Activated CD8-positive, alpha-beta memory T cell treated with anti-CD3 and anti-CD28 coated beads, Interleukin-2, amount 50 U/mL, for 48 hours (primary cell): ENCODE data around the gene FAM9A.
"Not testable (repeated sequence)": the region's sequence is repeated elsewhere in the genome, so short reads cannot be mapped to it uniquely, and the experiment has no call there.

Experiments used
- DNase-seq: peaks from one replicate; pipeline ENCODE4 v3.0.0-alpha.2; 2020

FAM9A gene

DNA sequence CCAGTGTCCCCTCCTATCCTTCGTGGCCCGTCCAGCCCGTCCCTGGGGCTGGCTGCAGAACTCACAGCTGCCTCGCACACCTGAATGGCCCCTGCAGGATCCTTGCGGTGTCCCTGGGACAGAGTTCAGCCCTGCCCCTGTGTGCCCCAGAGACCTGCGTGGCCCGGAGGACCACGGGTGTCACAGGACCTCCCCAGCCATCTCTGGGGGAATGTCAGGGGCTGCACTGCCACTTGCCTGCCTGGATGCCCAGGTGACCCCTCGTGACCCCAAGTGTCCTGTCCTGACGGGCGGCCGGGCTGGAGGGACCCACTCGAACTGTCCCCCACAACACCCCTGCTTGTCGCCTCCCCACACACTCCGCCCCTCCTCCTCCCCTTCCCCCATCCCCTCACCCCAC lies 832 bp downstream of the FAM9A start:
- not testable (repeated sequence) for DNase-seq

DNA sequence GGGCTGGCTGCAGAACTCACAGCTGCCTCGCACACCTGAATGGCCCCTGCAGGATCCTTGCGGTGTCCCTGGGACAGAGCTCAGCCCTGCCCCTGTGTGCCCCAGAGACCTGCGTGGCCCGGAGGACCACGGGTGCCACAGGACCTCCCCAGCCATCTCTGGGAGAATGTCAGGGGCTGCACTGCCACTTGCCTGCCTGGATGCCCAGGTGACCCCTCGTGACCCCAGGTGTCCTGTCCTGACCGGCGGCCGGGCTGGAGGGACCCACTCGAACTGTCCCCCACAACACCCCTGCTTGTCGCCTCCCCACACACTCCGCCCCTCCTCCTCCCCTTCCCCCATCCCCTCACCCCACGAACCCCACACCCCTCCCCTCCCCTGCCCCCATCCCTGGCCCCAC lies 1.9 kb downstream of the FAM9A start:
- not testable (repeated sequence) for DNase-seq

DNA sequence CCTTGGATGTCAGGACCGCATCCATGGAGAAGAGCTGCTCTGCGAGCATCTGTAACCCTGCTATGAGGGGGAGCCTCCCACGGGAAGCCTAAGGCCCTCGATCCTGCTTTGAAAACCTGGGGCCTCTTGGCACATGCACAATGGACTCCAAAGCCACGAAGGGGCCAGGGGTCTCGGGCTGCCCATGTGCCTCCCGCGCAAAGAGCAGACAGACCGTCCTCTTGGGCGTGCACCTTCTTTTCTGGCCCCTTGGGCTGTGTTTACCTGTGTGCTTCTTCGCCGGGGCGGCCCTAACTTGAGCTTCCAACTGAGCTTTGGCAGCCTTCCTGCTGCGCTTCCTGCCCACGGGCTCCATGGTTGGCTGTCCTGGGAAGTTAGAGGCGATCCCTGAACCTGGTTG lies 2.5 kb downstream of the FAM9A start:
- DNase-seq: not testable (repeated sequence)

DNA sequence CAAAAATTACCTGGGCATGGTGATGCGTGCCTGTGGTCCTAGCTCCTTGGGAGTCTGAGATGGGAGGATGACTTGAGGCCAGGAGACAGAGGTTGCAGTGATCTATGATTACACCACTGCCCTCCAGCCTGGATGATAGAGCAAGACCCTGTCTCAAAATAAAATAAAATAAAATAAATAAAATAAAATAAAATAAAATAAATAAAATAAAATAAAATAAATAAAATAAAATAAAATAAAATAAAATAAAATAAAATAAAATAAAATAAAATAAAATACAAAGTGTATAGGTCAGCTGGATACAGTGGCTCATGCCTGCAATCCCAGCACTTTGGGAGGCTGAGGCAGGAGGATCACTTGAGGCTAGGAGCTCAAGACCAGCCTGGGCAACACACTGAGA lies 14.1 kb downstream of the FAM9A start:
- not testable (repeated sequence) for DNase-seq

DNA sequence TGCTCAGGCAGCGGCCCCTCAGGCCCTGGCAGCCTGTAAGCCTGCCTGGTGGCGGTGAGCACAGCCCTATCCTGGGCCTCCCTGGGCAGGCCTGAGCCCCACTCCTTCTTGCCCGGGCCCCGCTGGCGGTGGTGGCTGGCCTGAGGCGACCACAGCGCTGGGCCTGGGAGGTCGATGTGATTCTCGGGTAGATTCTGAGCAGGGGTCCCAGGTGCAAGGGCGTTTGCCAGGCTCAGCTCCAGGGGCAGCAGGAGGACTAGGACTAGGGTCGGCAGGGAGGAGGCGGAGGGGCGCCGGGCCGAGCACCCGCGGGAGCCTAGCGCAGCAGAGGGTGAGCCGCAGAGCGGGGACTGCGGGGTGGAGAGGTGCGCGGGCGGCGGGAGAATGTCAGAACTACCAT lies 17.0 kb downstream of the FAM9A start:
- no peak for DNase-seq

DNA sequence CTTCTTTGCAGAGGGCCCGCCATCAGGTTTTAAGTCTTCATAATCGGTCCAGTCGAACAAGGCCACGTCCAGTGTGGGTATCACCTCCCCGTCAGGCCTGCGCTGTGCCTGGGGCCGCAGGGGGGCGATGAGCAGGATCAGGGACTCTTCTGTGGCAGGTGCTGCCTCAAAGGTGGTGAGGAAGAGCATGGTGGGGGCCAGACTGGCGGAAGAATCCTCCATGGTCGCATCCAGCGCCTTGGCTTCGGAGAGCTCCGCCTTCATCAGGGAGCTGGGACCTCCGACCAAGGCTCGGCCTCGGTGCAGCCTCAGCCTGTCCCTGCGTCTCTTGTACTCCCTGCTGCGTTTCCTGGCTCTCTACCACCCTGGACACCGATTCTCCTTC lies 17.5 kb downstream of the FAM9A start:
- DNase-seq: no peak

DNA sequence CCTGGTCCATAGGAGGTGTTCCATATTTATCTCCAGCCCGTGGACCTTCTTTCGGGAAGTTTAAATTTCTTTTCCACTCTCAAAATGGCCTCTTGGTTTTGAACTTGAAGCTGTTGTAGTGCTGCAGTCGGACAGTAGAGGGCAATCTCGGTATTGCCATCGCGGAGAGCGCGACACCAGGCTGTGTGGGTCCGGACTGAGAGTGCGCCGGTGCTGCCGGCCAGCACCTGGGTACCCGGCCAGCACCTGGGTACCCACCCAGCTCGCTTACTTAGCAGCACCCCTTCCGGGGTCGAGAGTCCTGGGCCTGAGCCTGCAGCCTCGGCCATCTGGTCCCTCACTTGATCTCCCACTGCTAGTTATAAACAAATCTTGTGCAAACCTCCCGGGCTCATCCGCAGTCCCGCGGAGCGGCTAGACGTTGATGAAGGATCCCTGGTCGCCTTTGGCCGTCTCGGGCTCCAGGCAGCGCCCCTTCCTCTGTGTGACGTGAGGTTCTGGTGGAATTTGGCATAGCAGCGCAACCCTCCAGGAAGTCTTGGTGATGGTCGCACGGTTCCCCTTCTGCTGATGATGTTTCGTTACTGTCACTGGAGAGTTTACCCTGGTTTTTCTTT lies 18.0 kb downstream of the FAM9A start:
- DNase-seq: peak; percentile 54

DNA sequence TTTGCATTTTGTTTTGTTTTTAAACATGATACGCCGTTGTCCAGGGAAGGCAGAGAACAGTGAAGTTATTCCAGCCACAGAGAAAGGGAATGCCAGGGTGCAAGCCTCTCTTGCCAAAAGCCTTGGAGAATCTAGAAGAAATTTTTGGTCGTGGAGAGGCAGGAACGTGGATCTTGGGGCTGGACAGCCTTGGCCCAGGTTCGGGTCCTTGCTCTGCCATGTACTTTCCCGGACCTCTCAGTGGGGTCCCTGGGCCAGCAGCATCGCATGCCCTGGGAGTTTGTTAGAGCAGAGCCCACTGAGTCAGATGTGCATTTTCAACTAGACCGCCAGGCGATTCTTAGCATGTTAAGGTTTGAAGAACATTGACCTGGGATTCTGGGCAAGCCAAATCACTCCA lies 18.6 kb downstream of the FAM9A start:
- DNase-seq: no peak

DNA sequence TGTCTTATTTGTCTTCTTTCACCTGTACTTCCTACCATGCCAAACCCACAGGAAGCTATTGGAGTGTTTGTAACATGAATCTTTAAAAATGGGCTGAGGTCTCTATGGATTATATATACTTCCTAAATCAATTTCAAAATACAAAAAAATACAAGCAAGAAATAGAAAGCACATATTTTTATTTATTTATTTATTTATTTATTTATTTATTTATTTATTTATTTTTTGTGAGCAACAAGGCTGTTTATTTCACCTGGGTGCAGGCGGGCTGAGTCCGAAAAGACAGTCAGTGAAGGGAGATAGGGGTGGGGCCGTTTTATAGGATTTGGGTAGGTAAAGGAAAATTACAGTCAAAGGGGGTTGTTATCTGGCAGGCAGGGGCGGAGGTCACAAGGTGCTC lies 19.3 kb downstream of the FAM9A start:
- DNase-seq: not testable (repeated sequence)

DNA sequence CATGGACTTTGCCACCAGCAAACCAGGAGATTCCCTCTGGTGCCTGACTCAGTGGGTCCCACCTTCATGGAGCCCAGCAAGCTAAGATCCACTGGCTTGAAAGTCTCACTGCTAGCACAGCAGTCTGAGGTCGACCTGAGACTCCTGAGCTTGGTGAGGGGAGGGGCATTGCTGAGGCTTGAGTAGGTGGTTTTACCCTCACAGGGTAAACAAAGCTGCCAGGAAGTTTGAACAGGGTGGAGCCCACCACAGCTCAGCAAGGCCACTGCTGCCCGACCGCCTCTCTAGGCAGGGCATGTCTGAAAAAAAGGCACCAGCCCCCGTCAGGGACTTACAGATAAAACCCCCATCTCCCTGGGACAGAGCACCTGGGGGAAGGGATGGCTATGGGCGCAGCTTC lies 28.1 kb downstream of the FAM9A start:
- DNase-seq: no peak

DNA sequence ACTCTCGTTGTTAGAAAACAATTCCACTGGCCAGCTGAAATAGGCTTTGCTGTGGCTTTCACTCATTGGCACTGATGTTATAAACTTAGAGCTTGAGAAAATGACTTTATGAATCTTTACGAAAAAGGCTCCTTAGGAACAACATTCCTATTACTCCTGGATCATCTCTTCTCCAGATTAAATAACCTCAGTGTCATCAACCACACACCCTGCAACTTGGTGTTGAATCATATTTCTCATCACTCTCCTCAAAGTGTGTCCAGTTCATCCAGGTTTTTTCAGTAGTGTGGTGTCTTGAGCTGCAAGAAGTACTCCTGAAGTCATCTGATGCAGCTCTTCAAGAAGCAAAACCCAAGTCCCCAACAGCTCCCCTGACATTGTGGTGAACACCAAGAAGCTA lies 41.2 kb downstream of the FAM9A start:
- no peak for DNase-seq

DNA sequence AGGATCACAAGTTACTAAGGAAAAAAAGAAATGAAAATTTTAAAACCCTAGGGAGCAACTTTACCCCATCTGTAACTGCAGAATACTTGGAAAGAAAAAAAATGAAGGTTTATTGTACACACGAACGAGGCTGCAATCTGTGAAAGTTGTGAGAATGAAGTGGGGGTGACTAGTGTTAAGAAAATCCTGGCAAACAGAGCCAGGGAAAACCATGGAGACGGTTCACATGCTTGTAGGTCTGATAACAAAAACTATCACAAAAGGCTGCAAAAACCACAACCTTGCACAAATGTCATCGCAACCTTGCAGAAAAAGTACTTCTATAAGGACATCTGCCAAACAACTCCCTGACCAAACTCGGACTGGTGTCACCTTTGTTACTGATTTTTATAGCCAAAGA lies 42.5 kb downstream of the FAM9A start:
- DNase-seq: not testable (repeated sequence)

DNA sequence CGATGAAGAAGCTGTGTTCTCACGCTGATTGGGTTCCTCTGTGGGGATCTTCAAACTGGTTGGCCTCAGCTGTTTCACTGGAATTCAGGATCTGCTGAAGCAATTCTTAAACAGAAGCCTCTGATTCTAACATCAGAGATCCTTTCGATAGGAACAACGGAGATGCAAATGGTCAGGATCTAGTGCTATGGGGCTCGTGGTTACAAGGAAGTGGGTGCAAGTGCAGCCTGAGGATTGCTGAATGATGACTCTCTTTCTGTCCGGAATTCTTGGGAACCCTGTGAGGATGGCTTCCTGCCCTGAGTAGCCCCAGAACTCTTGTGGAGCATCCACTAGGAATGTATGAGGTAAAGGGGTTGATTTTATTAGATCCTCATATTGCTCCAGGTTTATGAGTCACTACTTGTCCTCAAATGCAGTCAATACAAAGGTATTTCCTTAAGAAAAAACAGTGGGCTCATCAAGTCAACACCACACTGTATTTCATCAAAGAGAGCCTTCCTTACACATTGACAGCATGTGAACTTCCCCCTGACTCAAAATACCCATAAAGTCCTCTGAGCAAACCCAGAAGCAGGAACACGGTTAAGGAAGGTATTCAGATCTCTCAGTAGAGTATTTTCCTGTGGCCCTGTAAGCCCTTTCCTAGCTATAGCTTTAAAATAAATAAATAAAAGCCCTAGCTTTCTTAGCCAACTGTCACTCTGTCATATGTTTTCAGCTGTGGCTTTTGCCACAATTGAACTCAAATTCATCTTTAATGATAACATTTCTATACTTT lies 43.4 kb downstream of the FAM9A start:
- DNase-seq: not testable (repeated sequence)

DNA sequence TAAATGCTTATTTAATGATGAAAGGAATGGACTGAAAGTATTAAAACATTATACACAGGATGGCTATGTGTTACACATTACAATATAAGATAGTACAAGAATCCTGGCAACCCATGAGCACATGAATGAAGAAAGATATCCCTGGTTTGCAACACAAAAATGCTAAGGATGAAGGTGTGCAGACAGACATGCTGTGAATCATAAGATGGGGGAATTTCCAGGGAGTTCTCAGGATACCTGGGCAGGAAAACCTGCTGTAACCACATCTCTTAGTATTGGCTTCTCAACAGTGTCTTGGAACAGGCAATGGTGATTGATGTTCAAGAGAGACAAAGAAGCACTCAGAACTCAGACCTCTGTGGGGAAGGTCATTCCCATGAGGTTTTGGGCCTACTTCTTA lies 45.4 kb downstream of the FAM9A start:
- DNase-seq: no peak

DNA sequence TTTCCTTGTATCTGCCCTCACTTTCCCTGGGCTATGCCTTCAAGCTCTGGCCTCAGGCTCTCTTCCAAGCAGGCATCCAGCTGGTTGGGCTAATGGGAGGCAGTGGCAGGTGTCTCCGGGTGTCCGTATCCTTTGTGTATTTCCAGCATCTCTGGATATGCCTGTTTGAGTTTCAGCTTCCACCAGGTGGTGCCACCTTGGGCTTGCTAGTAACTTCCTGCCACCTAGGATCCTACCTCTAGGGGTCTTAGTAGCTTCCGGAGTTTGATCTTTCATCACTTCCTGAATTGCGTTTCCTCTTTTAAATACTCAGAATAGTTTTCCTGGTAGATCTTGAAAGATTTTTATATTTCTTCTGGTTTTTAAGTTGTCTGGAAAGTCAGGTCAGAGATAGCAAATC lies 46.1 kb downstream of the FAM9A start:
- DNase-seq: no peak

DNA sequence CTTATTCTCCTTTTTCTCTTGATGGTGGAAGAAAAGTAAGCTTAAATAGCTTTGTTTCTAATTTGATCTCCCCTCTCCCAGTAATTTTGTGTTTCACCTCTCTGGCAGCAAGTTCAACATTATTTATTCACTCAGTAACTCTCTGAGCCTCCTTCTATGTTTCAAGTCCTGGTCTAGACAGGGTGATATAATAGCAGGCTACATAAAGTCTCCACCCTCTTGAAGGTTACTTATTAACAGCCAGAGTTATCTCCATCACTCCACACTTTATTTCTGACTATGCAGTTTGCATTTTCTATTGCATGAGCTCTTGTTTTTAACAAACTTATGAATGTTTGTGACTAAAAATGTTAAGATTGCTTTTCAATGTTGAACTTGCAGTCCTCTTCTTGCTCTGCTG lies 51.5 kb downstream of the FAM9A start:
- DNase-seq: no peak

DNA sequence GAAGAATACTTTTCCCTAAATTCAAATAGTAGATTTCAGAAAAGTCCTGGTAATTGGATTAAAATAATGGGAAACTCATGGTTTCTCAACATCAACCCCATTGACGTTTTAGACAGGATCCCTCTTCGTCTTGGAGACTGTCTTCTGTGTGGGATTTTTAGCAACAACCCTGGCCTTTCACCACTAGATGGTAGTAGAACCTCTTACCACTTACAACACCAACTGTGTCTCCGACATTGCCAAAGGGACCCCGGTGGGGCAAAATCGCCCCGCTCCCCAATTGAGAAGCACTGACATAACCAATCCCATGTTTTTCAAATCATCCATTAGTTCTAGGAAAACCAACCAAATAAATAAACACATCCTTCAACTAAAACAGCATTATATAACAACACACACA lies 52.3 kb downstream of the FAM9A start:
- no peak for DNase-seq

DNA sequence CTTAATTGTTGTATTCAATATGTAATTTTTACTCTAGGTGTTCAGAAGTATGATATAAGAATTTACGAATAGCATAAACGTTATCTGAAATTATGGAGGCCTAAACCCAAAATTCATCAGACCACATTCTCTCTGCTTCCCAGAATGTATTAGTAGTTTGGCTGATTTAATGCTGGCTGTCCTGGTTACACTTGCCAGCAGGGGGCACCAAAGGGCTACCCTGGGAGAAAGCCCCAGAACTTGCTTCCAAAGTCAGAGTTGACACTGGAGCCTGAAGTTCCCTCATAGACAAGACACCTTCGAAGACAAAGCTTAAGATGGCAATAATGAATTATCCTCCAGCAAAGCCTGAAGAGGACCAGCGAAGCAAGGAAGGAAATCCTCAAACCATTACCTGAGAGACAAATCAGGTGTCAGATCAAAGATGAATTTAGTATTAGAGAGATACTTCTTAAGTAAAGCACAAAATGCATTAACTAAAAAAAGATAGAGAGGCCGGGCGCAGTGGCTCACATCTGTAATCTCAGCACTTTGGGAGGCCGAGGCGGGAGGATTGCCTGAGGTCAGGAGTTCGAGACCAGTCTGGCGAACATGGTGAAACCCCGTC lies 58.0 kb downstream of the FAM9A start:
- peak; percentile 80 for DNase-seq

DNA sequence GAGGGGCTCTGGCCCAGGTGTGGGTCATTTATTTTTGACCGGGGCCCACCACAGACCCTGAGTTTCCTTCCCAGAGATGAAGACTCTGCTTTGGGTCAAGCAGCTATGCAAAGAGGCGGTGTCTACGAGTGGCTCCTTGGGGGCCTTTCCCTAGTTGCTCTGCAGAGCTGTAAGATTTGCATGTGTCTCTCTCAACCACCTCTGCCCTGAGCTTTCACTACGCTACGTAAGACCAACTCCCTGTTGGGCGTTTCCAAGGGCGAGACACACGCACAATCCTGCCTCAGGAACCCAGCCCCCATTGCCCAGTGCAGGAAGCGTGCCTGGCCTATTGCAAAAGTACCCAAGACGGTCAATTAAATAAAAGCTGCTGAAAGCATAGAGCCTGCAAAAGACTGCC lies 59.2 kb downstream of the FAM9A start:
- no peak for DNase-seq
